Gastrocnemius medialis (tissue), 4 donors: ENCODE results near the gene MED4. TPM values are rescaled to one million over a fixed set of nuclear protein-coding genes. Genes with fewer than 3 reads are reported as not detected.
A peak's percentile ranks its signal among the peaks of the same experiment; 100 is the strongest.

ENCODE experiments used
- ATAC-seq, 2 donors: fragments of 150-250 bp; one replicate each; pipeline ENCODE4 v1.9.1; 2016
- DNase-seq, 2 donors: peaks; one replicate each; pipeline ENCODE4 v3.0.0-alpha.2; 2019
- H3K27ac ChIP-seq, 4 donors: fragments of 200-600 bp; sonication (generic); 1 replicate in 1 of 4; 2 replicates in 3 of 4; pipeline ENCODE4 v1.5.1; 2016 to 2018; ENCODE audit warnings: mild to moderate bottlenecking in 2 of 4, moderate library complexity in 1 of 4
- H3K27me3 ChIP-seq, 3 donors: fragments of 200-600 bp; sonication (generic) in 2 of 3; 1 replicate in 1 of 3; 2 replicates in 2 of 3; pipeline versions ENCODE4 v1.5.1 to v1.6.0; 2016 to 2019; ENCODE audit warnings: mild to moderate bottlenecking in 1 of 3, moderate library complexity in 1 of 3
- H3K36me3 ChIP-seq, 2 donors: fragments of 200-600 bp; sonication (generic) in 1 of 2; one replicate each; pipeline ENCODE4 v1.5.1; 2017 to 2018
- H3K4me1 ChIP-seq, 2 donors: fragments of 200-600 bp; sonication (generic) in 1 of 2; one replicate each; pipeline ENCODE4 v1.5.1; 2016 to 2017; ENCODE audit warnings: mild to moderate bottlenecking in 2 of 2
- H3K4me3 ChIP-seq, 4 donors: fragments of 200-600 bp; sonication (generic) in 3 of 4; 1 replicate in 1 of 4; 2 replicates in 3 of 4; pipeline ENCODE4 v1.5.1; 2016 to 2019; ENCODE audit warnings: mild to moderate bottlenecking in 2 of 4
- H3K9me3 ChIP-seq, 3 donors: fragments of 200-600 bp; sonication (generic) in 2 of 3; 1 replicate in 1 of 3; 2 replicates in 2 of 3; pipeline ENCODE4 v1.5.1; 2016 to 2019
- POLR2A ChIP-seq, 2 donors: fragments of 450-650 bp; IDR thresholded peaks; one replicate each; pipeline ENCODE4 v1.6.1; 2017; ENCODE audit warnings: antibody characterized with exemption in 2 of 2, mild to moderate bottlenecking in 2 of 2, moderate library complexity in 2 of 2
- in situ Hi-C, 4 donors: fragments of 200-750 bp; cut with MboI; loops; one replicate each; pipeline versions ENCODE4 v1.15.0 to v1.8.0; 2017; ENCODE audit warnings: low sequenced_read_pairs in 4 of 4
- intact Hi-C: fragments of 100-400 bp; cut with DNase I; formaldehyde crosslinking; loops from one replicate; pipeline ENCODE4 v1.15.1; 2023; ENCODE audit warnings: low total_unique reads
- total RNA-seq, 4 donors: library from RNA; depleted of rRNA; stranded (reverse); fragments of >200 nt; gene quantifications; one replicate each; pipeline versions ENCODE4 v1.1.0 to v1.2.3, GENCODE V29; 2016
- TF ChIP-seq, protein P1 (sequence below), 5 experiments: fragments of 450-650 bp in 3 of 5; fragments of 200-600 bp in 2 of 5; sonication (generic) in 2 of 5; IDR thresholded peaks in 4 of 5; conservative IDR thresholded peaks in 1 of 5; 1 replicate in 4 of 5; 2 replicates in 1 of 5; pipeline ENCODE4 v1.5.1; 2016 to 2019; ENCODE audit warnings: antibody characterized with exemption in 5 of 5, mild to moderate bottlenecking in 3 of 5, moderate library complexity in 3 of 5

MED4 gene, protein sequence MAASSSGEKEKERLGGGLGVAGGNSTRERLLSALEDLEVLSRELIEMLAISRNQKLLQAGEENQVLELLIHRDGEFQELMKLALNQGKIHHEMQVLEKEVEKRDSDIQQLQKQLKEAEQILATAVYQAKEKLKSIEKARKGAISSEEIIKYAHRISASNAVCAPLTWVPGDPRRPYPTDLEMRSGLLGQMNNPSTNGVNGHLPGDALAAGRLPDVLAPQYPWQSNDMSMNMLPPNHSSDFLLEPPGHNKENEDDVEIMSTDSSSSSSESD
- 10 to 100 TPM; 30.7 to 37.5 (median 31.9) TPM for total RNA-seq

DNA sequence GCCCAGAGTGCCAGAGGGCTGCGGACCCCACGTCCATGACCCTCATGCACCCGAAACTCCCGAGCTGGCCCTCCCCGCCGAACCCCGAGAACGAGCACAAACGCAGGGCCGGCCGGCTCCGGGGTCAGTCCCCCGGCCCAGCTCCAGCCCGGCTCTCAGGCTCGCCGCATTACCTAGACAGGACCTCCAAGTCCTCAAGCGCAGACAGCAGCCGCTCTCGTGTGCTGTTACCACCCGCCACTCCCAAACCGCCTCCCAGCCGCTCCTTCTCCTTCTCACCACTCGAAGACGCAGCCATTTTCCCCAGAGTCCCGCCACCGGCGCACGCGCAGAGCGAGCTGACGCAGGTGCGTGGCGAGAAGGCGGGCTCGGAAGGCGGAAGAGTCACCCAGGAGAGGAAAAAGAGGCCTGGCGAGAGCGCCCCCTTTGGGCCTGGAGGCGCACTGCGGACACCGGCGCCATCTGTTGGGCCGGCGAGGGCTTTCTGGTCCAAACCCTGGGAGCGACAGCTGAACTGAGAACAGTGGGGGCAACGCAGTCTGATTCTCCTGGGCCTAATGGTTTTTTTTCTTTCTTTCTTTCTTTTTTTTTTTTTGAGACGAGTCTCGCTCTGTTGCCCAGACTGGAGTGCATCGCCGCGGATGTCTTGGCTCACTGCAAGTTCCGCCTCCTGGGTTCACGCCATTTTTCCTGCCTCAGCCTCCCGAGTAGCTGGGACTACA is at the start of gene MED4:
Gene MED4, minus strand, starts transcription at position 324 of the 722 bp plus-strand sequence. Its CDS starts 26 bp downstream, at position 298.
- intact Hi-C loops: loop anchor here (2.0 to 5.0 kb wide), 3 partner anchors 58 to 207 kb away; partner anchors contain the start of genes ITM2B, NUDT15 and RB1
- no peaks in the 10 kb centered on the region for H3K9me3 ChIP-seq
- H3K36me3 ChIP-seq: no peaks in the 10 kb centered on the region
- ATAC-seq: peak; percentile 97 to 98
- H3K4me3 ChIP-seq: peak within 1 kb of the TSS; percentile 85 to 99 (median 93)
- in situ Hi-C loops: loop anchor here in 2 of 4 donors (10.0 kb wide), 2 partner anchors 60 to 210 kb away; partner anchors contain the start of genes NUDT15 (in 1 of the 2) and RB1 (in 1 of the 2)
- H3K4me1 ChIP-seq: peaks cover 37 to 44% of the 10 kb centered on the region in 2 donors
- no peaks in the 10 kb centered on the region for H3K27me3 ChIP-seq
- H3K27ac ChIP-seq: peak within 1 kb of the TSS; percentile 84 to 94 (median 91)
- DNase-seq: peak; percentile 85 to 92
- TF ChIP-seq, protein P1, sequence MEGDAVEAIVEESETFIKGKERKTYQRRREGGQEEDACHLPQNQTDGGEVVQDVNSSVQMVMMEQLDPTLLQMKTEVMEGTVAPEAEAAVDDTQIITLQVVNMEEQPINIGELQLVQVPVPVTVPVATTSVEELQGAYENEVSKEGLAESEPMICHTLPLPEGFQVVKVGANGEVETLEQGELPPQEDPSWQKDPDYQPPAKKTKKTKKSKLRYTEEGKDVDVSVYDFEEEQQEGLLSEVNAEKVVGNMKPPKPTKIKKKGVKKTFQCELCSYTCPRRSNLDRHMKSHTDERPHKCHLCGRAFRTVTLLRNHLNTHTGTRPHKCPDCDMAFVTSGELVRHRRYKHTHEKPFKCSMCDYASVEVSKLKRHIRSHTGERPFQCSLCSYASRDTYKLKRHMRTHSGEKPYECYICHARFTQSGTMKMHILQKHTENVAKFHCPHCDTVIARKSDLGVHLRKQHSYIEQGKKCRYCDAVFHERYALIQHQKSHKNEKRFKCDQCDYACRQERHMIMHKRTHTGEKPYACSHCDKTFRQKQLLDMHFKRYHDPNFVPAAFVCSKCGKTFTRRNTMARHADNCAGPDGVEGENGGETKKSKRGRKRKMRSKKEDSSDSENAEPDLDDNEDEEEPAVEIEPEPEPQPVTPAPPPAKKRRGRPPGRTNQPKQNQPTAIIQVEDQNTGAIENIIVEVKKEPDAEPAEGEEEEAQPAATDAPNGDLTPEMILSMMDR (IDR thresholded peaks at IDR 0.05 in 4 of 5, conservative IDR thresholded peaks at IDR 0.05 in 1 of 5): peak; percentile 96 to 99 (median 98)
- peak; percentile 85 to 86 for TF ChIP-seq POLR2A (IDR thresholded peaks at IDR 0.05)

DNA sequence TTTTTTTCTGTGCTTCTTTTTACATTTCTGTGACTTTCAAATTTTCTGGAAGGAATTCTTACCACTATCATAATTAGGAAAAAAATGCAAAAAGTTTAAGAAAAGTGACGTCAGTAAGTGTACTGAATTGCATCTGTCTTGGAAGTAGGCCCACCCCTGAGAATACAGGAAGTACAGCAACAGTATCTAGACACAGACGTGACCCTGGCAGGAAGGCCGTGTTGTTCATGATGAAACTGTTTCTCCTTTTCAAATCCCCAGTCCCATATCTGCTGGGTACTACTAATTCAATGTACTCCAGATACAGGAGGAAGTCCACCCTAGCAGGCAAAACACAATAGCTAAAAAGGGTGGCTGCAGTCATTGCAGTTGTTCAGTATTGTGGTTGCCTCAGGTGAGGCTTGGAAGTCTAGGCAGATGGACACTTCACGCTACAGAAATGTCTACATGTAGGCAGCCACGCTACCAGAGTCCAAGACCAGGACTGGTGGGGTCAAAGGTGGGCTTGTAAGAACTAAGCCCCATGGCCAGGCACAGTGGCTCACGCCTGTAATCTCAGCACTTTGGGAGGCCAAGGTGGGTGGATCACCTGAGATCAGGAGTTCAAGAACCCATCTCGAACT is 49.6 kb upstream of the MED4 start:
- Histone ChIP-seq H3K27ac (peak overlapping the region in 3 of 4 donors; percentile 14 to 46 (median 22)), H3K27me3 (no peaks in the 10 kb centered on the region), H3K9me3 (no peaks in the 10 kb centered on the region), H3K4me1 (peaks cover 0 to 3% of the 10 kb centered on the region in 2 donors), H3K36me3 (no peaks in the 10 kb centered on the region), H3K4me3 (no peak overlapping the region)
- TF ChIP-seq, protein P1 (IDR thresholded peaks at IDR 0.05 in 4 of 5, conservative IDR thresholded peaks at IDR 0.05 in 1 of 5): no peak
- TF ChIP-seq POLR2A (IDR thresholded peaks at IDR 0.05): no peak
- in situ Hi-C loops: loop anchor here in 3 of 4 donors (25.0 kb wide), 2 partner anchors 443 to 618 kb away; no protein-coding TSS in a partner anchor
- DNase-seq (peak; percentile 19 to 29), ATAC-seq (peak in 1 of 2 donors; percentile 36)
- intact Hi-C loops: no loop called here

DNA sequence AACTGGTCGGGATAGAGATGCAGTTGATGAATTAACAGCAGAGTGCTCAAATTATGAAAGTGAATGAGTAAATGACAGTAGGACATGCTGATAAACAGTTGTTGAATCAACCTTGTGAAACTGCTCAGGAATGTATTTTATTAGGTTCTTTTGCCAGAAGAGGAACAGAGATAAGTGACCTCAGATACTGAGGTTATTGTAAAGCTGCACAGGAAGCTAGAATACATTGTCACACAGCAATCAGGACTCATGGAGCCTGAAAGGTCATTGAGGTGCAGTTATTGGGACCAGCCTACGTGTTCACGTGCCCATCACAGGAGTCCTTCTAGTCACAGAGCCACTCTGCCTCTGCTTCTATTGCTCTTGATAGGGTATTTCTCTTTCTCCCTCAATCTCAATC is 47.5 kb upstream of the MED4 start:
- intact Hi-C loops: no loop called here
- in situ Hi-C loops: loop anchor here in 3 of 4 donors (25.0 kb wide), 2 partner anchors 445 to 620 kb away; no protein-coding TSS in a partner anchor
- ATAC-seq: no peak
- Histone ChIP-seq H3K36me3 (no peaks in the 10 kb centered on the region), H3K27me3 (no peaks in the 10 kb centered on the region), H3K27ac (no peak overlapping the region), H3K9me3 (no peaks in the 10 kb centered on the region), H3K4me3 (no peak overlapping the region), H3K4me1 (peaks cover 0 to 3% of the 10 kb centered on the region in 2 donors)
- DNase-seq: no peak
- TF ChIP-seq, protein P1 (IDR thresholded peaks at IDR 0.05 in 4 of 5, conservative IDR thresholded peaks at IDR 0.05 in 1 of 5): no peak

DNA sequence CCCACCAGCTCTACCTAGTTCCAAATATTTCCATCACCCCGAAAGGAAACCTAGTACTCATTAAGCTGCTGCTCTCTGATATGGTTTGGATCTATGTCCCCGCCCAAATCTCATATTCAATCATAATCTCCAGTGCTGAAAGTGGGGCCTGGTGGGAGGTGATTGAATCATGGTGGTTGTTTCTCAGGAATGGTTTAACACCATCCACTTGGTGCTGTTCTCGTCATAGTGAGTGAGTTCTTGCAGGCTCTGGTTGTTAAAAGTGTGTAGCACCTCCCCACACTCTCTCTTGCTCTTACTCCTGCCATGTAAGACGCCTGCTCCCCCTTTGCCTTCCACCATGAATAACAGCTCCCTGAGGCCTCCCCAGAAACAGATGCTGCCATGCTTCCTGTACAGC is 43.4 kb upstream of the MED4 start:
- TF ChIP-seq, protein P1 (IDR thresholded peaks at IDR 0.05 in 4 of 5, conservative IDR thresholded peaks at IDR 0.05 in 1 of 5): no peak
- TF ChIP-seq POLR2A (IDR thresholded peaks at IDR 0.05): no peak
- ATAC-seq (no peak), DNase-seq (no peak)
- no peaks in the 10 kb centered on the region for H3K4me1 ChIP-seq
- intact Hi-C loops (no loop called here), in situ Hi-C loops (loop anchor here in 3 of 4 donors (25.0 kb wide), 2 partner anchors 449 to 624 kb away; no protein-coding TSS in a partner anchor)
- no peaks in the 10 kb centered on the region for H3K36me3 ChIP-seq
- no peak overlapping the region for H3K4me3 ChIP-seq
- H3K27me3 ChIP-seq: no peaks in the 10 kb centered on the region
- H3K9me3 ChIP-seq: no peaks in the 10 kb centered on the region
- no peak overlapping the region for H3K27ac ChIP-seq
